LNCaP clone FGC (cell line): ENCODE data around the gene MTHFR.

ENCODE experiments used
- DNase-seq: peaks from one replicate; pipeline ENCODE4 v3.0.0-alpha.2; 2011; ENCODE audit warnings: low read depth
- H3K4me3 ChIP-seq: 2 replicates; pipeline ENCODE4 v1.5.1; 2011; ENCODE audit warnings: mild to moderate bottlenecking, low read depth, low read length, control low read depth
- TF ChIP-seq, protein P1 (sequence below): IDR thresholded peaks from 2 replicates; pipeline ENCODE4 v1.5.1; 2012; ENCODE audit warnings: mild to moderate bottlenecking; ENCODE audit not compliant: control insufficient read depth, insufficient read depth; ENCODE audit errors: extremely low read depth

Gene MTHFR

DNA sequence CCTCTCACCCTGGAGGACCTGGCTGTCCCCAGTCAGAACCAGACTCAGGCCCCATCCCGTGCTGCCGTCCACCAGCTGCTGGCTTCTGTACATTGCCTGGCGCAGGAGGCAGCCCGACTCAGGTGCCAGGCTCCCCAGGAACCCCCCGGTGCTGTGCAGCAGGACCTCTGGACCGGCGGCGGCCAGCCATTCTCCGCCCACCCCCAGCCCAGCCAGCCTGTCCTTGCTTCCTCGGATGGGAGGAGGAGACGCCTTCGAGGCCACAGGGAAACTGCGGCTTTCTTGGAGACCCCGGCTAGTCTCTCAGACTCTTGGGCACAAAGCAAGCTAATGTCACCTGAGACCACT lies 39.4 kb downstream of the MTHFR start:
- no peak for DNase-seq
- TF ChIP-seq, protein P1, sequence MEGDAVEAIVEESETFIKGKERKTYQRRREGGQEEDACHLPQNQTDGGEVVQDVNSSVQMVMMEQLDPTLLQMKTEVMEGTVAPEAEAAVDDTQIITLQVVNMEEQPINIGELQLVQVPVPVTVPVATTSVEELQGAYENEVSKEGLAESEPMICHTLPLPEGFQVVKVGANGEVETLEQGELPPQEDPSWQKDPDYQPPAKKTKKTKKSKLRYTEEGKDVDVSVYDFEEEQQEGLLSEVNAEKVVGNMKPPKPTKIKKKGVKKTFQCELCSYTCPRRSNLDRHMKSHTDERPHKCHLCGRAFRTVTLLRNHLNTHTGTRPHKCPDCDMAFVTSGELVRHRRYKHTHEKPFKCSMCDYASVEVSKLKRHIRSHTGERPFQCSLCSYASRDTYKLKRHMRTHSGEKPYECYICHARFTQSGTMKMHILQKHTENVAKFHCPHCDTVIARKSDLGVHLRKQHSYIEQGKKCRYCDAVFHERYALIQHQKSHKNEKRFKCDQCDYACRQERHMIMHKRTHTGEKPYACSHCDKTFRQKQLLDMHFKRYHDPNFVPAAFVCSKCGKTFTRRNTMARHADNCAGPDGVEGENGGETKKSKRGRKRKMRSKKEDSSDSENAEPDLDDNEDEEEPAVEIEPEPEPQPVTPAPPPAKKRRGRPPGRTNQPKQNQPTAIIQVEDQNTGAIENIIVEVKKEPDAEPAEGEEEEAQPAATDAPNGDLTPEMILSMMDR = no peak
- no peak overlapping the region for H3K4me3 ChIP-seq

DNA sequence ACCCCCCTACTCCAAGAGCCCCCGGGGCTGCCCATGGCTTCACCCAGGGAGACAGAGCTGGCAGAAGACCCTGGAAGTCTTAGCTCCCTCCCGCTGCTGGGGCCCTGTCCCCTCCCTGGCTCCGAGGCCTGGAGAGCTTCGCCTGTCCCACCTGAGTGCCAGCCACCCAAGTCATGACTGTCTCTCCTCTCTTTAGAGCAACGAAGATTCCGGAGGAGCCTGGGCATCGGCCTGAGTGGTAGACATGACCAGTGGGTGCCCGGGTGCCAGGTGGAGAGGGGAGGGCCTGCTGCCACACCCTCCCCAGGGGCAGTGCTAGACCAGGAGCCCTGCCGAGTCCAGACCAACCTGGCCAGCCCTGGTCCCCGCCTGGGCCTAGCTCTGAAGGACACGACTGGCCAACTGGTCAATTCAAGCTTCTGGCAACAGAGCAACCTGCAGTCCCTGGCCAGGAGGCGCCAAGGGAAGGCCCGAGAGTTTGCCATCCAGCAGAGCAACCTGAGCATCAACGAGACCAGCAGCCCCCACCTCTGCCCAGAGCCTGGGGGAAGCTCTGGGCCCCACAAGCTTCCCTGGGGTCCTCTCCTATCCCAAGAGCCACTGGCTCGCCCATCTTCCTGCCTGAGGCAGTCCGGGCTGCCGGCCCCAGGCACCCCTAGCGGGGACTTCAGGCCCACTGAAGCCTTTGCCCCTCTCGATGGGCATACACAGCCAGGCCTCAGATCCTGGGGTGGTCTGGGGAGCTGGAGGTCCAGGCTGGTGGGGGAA lies 39.9 kb downstream of the MTHFR start:
- no peak overlapping the region for H3K4me3 ChIP-seq
- TF ChIP-seq, protein P1 = no peak

DNA sequence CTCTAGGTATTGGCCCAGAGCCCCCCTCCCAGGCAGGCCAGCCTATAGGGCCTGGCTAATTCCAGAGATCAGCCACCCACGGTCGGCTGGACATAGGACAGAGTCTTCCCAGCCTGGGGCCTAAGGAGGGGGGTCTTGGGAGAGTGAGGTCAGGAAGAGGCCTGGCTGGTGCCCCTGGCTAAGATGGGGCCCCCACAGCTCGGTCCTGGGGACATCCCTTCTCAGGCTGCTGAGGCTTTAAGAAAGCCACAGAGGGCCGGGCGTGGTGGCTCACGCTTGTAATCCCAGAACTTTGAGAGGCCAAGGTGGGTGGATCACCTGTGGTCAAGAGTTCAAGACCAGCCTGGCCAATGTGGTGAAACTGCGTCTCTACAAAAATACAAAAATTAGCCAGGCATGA lies 41.2 kb downstream of the MTHFR start:
- DNase-seq = no peak
- TF ChIP-seq, protein P1 = no peak
- H3K4me3 ChIP-seq = no peak overlapping the region

More for the DNA sequence above, 39.9 kb downstream of the MTHFR start:
- no peak for DNase-seq

DNA sequence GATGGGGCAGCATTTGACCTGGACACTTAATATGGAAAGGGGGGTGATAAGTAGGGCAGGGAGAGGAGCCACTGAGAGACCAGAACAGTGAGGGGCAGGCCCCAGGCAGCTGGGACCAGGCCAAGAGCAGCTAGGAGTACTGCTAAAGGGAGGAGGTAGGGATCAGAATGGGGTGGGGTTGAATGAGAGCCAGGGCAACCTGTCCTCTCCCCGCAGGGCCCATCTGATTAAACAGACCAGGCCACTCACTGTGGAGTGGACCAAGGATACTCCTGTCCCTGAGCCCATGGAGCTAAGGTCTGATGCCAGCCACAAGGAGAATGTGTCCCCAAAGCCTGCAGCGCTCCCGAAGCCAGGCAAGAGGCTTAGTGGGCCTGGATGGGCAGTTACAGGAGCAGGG lies 41.6 kb downstream of the MTHFR start:
- no peak overlapping the region for H3K4me3 ChIP-seq
- DNase-seq = no peak
- TF ChIP-seq, protein P1 = no peak

DNA sequence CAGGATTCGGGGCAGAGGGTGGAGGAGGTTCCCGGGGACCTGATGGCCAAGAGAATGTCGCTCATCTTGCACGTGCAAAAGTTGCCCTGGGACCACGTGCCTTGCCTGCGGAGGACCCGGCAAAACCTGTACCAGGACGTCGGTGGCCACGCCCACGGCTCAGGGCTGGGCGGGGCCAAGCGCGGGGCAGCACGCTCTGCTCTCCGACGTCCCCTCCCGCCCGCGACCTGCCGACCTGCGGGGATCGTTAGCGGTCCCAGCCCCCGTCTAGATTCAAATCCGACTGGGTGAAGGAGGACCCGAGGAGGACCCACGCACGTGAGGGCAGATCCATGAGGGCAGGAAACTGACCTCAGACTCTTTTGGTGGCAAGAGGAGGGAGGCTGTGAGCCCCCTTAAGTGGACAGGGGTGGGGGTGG lies 43.8 kb downstream of the MTHFR start, which contains the start of gene C1orf167:
Gene C1orf167 (plus strand): TSS at position 206 of the 419 bp plus-strand sequence. CDS start 2,208 bp downstream, outside the sequence.
- TF ChIP-seq, protein P1 = no peak
- no peak for DNase-seq
- H3K4me3 ChIP-seq = no peak within 1 kb of the TSS

DNA sequence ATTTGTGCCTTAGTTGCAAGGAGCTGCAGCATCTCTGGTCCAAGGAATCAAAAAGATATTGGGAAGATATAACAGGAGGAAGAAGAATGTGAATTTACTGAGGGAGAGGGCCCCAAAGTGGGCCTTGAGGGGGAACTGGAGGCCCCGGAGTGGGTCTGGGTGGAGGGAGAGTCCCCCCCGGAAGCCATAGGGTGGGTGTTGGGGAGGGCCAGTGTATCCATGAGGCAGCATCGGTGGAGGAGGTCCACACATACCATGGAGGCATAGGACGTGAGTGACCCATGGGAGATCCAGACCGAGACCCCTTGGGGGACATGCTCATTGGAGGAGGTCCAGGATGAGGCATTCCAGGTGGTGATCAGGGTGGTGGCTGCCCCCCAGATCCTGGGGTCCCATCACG lies 44.5 kb downstream of the MTHFR start:
- no peak for DNase-seq
- TF ChIP-seq, protein P1 = no peak
- H3K4me3 ChIP-seq = no peak overlapping the region

DNA sequence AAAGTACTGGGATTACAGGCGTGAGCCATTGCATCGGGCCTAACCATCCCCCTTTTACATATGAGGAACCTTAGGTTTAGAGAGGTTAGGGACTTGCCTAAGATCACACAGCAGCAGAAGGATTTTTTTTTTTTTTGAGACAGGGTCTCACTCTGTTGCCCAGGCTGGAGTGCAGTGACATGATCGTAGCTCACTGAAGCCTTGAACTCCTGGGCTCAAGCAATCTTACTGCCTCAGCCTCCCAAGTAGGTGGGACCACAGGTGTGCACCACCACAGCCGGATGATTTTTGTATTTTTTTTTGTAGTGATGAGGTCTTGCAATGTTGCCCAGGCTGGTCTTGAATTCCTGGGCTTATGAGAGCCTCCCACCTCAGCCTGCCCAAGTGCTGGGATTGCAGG lies 46.0 kb downstream of the MTHFR start:
- DNase-seq = no peak
- TF ChIP-seq, protein P1 = no peak
- no peak overlapping the region for H3K4me3 ChIP-seq
